Endothelial cell of hepatic sinusoid (primary cell): ENCODE results near the gene KCNMB2.
"Not testable (repeated sequence)": the region's sequence is repeated elsewhere in the genome, so short reads cannot be mapped to it uniquely, and the experiment has no call there.

Experiments used
- in situ Hi-C: cut with HindIII; loops from 2 replicates; pipeline ENCODE4 v1.10.0; 2017; ENCODE audit warnings: low sequenced_read_pairs

Gene KCNMB2

DNA sequence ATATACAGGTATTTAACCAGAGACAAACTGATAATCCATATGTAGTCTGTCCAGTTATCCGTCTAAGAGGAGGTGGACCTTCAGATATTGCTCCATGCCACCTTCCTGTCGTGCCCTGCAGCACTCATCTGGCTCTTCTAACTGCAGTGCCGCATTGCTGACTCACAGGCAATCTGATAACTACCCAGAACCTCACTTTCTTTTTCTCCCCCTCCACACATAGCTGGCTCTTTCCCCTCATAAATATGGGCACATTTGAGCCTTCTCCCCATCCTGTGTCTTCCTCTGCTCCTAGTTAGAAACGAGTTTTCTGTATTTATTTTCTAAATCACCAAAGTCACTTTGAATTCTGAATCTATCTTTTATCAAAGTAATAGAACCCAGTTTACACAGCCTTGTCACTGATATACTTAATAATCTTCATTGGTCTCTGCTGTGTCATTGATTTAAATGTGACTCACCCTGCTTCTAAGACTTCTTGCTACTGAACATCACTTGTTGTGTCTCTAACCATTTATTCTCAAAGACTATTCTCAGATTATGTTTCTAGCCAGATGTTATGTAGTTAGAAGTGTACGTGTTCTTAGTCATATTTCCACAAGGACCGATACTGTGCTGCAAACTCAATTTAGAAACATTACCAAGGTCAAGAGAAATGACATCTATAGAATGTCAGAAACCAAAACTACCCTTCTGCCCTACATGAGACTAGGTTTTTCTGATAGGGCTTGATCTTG, 17.4 kb upstream of the KCNMB2 start:
- in situ Hi-C loops: no loop called here

DNA sequence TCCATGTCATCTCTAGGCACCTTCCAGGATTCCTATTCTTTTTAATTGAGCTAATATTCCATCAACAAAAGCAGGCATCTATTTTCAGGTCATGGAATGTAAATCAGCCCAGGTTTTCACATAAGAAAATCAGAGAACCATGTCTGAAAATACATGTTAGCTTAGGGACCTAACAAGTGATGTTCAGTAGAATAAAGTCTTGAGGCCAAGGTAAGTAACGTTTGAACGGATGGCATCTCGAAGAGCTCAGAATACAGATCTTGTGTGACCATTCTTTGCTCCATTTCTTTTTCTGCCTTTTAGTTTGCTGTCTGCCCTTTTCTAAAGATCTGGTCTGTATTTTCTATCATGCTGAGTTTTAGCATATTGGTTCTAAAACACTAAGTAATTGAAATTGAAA, 16.5 kb upstream of the KCNMB2 start:
- in situ Hi-C loops: no loop called here

DNA sequence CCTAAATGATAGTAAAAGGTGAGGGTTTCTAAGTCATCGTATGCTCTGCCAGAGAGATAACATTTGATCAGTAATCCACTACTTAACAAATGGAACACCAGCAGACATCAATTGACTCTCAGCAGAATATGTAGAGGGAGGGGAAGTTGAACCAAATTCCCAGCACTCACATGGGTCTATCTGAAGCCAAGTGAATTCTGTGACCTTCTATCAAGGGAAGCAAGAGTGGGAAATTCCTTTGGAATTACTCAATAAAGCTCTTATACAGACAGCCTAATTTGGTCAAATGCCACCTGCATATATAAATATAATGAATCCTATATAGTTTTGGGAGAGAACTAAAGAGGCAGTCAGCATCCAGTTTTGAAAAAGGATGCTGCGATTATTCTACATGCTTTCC, 15.8 kb upstream of the KCNMB2 start:
- in situ Hi-C loops: no loop called here

DNA sequence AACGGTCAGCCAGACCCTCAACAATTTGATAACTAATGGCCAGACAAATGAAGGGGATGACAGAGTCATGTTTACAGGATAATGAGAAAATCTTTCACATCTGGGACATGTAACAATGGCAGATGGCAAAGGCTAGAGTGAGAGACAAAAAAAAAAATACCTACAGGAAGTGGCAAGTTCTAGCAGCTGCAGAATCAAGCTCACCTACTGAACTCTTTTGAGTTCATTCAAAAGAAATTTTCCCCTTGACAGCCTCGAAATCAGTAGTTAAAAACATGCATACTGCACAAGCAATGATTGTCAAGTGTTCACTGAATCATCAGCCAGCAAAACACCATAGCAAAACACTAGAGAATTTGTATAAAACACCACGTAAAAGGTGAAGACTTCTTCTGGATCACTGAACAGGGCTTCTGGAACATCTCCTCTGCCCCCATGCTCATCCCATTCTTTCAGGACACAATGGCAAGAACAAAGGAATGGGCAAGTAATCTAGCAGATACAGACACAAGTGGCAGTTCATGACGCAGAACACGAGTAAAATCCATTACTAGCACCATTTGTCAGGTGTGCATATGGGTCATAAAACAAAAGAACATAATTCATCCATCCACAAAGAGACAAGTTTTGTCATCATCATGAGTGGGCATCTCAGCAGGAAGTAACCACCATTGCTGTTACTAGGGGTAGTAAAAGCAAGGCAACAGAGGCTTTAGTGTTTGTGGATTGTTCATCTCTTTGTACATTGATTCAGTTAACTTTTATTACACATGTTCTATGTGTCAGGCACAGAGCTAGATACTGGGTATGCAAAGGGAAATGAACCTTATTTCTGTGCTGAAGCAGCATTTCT, 13.8 kb upstream of the KCNMB2 start:
- in situ Hi-C loops: no loop called here

DNA sequence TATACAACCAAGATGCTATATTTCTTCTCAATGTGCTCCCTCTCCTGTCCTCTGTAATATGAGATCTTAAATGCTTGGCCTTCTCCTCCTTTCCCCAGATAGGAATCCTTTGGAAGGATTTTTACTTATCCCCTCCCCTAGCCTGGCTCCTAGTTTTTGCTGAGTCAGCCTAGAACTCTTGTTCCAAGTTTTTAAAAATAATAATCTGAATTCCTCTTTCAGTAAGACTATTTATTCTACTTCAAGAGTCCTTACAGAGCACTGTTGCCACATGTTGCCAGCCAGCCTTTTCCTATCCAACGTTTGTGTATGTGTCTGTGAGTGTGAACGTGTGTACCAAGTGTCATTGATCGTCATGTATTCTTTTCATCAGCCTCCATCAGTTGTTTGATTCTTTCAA, 11.0 kb upstream of the KCNMB2 start:
- in situ Hi-C loops: no loop called here

DNA sequence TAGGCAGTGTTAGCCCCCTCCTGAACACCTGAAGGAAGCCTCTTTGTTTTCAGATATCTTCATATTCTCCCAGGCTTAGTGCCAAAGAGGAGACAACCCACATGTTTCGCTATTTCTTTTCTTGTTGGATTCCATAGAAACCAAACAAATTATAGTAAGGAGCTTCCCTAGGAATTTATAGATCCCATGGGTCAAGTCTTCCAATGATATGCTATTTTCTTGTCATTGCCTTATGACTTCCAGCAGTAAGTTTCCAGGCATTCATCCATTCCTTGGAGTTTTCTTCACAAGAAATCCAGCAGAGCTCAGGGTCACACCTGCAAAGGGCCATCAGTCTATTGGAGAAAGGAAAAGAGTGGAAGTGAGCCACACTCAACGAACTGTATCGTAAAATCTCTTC, 9.9 kb upstream of the KCNMB2 start:
- in situ Hi-C loops: no loop called here

DNA sequence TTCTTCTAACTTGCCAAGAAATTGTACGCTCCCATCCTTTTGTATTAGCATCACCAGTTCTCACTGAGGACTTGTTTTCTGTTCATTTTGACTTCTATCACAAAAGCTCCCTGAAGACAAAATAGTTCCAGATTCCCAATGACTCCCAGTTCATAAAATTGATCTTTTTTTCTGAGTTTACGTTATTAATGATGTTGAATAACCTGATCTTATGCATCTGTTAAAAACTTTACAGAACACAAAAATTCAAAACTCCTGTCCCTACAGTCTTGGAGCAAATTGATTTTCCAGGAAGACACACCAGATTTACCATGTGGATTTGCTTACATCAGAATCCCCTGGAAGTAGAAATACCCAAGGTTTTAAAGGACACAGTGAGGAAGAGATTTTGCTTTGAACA, 8.3 kb upstream of the KCNMB2 start:
- in situ Hi-C loops: no loop called here

DNA sequence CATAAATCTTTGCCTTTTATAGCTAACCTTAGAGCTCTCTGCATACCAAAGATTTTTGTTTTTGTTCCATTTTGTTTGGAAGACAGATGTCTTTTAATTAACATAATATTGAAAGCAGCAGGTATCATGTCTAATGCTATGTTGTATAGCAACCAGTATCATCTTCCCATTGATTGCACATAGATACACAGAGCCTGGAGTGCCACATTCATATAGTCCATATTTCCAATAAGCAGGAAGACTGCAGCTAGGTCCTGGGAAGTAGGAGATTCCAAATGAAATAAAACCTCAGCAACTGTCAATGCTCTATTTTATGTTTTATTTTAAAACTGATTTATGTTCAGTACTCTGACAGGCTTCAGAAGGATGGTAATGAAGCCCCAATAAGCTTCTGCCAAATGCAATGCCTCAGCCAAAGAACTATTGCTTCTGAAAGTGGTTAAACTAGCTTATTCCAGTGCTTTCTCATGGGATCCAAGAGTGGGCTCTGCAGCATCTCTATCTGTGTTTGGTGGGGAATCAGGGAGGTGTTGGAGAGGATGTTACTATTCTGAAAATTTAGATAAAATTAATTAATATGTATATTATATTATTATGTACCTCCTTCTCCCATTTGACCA, 6.5 kb upstream of the KCNMB2 start:
- in situ Hi-C loops: no loop called here

DNA sequence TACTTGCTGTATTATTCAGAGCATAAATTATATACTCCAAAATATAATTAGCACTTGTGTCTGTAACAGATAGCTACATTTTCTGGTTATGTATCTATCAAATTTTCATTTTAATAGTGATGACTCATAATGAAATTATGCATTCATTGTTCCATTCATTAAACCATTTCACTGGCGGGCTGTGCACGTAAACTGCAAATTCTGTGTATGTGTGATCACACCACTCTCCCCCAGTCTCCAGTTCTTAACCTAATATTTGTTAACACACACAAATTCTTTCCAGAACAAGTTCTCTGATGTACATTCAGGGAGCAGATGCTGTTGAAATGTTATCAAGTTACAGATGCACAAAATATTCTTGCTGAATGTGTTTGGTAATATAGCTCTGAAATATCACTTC, 3.8 kb upstream of the KCNMB2 start:
- in situ Hi-C loops: no loop called here

DNA sequence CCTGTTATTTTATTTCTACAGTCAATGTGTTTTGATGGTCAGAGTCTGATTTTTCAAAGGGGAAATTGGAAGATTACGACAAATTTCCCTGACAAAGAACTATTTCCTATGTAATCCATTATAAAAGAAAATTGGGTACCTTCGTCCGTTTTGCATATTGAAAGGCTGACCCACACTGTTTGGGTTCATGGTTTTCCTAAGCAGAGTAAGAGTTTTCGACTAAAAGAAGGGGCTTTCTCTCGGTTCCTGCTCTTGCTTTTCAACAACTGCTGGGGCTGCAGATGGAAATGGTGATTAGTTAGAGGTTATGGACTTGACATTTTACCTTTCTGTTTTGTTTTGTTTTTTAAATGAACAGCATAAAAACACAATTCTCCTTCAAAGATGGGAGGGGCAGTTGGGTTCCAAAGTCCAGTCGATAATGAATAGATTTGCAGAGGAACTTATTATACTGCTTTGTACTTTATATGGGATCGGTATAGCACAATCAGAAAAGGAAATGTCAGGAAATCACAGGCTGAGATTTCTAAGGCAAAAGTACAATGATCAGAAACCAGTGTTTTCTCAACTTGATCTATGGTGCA, 978 bp downstream of the KCNMB2 start:
- in situ Hi-C loops: no loop called here

DNA sequence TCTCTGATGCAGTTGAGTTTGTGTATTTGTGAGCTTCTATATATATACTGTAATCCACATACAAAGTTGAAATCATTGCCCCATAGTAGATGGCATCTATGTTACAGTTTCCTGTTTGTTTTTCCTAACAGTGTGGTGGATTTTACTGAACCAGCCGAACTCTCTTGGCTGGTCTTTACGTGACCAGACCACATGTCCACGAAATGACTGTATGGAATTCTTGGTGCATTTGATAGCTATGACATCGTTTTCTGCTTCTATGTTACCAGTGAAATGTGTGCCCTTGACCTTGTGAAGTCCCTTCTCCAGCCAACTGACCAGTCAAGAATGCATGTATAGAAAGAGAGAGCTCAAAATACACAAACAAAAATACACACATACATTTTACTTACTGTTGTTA, 1.8 kb downstream of the KCNMB2 start:
- in situ Hi-C loops: no loop called here

DNA sequence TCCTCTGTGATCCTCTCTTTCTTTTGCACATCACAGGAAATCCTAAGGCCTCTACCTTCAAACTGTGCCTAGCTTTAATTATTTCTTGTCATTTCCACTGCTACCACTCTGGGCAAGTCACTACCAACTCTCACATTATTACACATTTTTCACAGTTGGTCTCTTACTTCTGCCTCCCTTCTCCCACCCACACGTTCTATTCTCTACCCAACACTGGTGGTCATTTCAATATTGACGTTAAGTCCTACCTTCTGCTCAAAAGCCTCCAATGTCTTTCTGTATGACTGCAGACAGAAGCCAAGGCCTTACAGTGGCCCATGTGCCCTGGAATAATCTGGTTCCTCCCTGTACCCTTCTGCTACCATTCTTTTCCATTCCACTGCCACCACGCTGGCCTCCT, 3.9 kb downstream of the KCNMB2 start:
- in situ Hi-C loops: no loop called here

DNA sequence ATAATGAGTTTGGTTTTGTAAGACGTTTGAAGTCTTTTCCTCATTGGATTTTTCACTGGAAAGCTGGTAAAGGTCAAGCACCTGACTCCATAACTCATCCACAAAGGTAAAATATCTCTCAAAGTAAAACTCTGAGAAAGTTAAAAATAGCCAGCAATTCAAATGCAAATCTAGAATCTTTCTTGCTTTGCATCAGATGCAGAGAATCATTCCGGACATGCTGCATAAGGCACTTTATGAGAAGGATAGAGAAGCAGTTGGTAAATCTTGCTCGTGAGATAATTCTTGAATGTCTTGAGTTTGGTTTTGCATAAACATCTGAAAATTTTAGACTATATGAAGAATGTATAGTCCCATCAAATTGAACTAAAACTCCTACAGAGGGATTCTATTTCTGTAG, 9.1 kb downstream of the KCNMB2 start:
- in situ Hi-C loops: no loop called here

DNA sequence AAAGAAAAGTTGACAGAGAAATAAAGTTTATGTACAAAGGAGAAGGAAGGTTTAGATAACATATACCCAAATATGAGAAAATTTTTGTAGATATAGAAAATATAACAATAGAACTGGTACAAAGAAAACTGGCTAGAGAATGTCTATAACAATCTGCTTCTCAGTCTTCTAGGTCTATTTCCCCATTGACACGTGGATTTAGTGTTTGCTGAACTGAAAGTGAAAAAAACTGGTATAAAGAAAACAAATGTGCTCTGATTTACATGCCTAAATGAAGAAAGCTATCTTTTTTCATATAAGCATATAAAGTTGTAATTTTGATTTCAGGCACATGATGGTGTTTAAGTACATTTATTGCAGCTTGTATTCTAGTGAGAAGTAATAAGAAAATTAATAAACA, 9.8 kb downstream of the KCNMB2 start:
- in situ Hi-C loops: no loop called here

DNA sequence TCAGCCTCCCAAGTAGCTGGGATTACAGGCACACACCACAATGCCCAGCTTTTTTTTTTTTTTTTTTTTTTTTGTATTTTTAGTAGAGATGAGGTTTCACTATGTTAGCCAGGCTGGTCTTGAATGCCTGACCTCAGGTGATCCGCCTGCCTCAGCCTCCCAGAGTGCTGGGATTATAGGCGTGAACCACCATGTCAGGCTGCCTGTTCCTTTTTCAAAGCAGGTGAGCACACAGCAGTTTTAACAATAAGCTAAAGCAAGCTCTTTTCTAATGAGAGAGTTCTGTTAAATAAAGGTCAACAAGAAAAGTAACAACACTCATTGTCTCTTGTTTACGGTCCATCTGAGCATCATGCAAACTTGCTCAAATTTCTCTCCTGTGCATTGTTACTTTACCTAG, 13.2 kb downstream of the KCNMB2 start:
- in situ Hi-C loops: not testable (repeated sequence)

DNA sequence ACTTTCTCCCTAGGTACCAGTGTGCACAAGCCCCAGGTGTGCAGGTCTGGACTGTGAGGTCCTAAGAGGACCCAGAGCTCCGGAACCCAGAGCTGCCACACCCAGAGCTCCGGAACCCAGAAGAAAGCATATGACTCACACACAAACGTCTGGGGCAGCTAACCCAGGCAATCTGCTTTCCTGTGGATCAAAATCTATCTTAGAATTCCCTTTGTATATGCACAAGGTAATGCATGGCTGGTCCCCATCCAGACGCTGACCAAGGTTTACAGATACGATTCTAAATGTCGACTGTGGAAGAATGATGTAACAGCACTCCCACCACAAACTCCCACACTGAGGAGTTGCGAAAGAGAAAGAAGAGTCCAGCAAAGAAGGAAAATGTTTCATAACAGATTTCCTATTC, 15.7 kb downstream of the KCNMB2 start:
- in situ Hi-C loops: no loop called here

DNA sequence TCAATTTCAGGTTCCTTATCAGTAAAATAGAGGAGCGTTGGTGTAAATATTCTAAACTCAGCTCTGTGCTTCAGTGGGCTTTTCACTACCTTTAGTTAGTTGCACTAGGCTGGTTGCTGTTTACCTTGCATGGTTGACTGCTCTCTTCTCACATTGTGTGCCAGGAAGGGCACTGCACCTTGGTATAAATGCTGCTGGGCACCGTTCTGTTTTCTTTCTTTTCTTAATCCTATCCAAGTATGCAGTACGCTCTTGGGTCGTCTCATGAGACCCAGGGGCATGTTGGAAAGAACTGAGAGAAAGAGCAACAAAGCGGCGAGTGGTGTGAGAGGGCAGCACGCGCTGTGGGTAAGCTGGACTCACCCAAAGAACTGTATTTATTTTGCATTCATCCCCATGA, 22.4 kb downstream of the KCNMB2 start:
- in situ Hi-C loops: no loop called here

DNA sequence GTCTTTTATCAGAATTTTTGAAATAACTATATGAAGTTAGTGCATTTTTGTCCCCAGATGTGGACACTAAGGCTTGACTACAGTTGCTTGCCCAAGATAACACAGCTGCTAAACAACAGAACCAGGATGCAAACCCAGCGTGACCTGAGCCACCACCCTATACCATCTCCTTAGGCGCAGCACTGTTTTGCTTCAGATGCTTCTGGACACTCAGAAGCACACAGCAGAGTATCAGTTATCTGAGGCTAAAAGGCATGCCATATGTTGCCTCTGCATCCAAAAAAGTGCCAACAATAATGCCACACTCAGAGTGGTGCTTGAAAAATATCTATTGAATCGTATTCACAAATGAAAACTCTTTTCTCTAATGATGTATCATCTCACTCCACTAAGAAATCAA, 24.5 kb downstream of the KCNMB2 start:
- in situ Hi-C loops: no loop called here

DNA sequence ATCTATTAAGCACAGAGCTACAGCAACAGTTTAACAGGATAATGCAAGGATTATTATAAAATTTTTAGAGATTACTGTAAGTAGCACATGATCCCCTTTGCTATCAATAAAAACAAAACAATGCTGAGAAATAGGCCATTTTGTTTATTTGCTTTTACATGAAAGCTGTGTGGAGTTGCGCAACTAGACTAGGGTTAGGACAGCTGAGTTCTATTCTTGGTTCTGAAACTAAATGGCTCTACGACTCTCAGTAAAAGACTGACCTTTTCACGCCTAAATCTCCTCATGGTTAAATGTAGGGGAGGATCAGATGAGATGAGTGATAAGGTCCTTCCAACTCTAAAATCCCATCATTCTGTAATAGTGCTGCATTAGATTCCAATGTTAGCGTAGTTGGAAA, 25.0 kb downstream of the KCNMB2 start:
- in situ Hi-C loops: no loop called here

DNA sequence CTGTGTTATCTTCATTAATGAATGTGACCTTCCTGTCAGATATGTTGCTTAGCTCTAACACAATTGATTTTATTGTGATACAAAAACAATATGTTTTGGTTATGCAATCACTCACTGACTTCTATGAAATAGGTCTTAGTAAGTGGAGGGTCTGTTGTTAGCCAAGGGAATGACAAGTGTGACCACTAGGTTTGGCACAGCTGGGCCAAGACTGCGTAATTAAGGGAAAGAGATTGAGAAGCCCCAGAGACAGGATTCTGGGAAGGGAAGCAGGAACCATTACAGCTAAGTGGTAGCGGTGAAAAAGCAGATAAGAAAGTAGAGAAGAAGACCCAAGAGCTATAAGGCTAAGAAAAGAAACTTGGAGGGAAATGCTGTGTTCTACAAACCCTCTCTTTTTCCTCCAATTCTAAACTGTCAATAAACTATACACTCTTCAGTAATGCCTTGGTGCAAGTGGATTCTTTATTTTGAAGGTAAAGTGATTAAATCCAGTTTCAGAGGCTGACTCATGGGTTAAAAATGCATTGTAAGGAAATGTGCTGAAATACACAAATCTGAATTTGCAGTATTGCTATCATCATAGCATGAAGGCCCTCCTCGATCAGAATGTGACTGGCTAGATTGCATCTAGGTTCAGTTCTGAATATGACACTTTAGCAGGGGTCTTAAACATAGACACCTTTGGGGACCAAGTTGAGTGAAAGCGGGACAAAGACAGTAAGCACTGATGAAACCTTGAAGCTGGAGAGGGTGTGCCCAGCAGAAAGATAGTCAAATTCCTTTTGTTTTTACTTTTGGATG, 26.1 kb downstream of the KCNMB2 start:
- in situ Hi-C loops: no loop called here

DNA sequence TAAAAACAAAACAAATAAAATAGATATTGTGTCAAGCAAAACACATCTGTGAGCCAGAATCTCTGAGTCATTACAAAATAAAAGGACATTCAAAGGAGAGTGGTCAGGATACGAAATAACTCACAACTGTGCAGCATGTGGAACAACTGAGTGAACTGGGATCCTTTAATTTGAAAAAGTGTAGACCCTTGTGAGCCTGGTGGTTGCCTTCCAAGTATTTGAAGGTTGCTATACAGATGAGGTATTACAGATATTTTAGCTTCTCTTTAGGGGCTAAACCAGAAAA, 26.7 kb downstream of the KCNMB2 start:
- in situ Hi-C loops: no loop called here
